Glomerular visceral epithelial cell (primary cell): Measurements from ENCODE around the gene SEMA6C.

Experiments
- DNase-seq: peaks from one replicate; pipeline ENCODE4 v3.0.0-alpha.2; 2016; ENCODE audit errors: extremely low spot score

SEMA6C gene

DNA sequence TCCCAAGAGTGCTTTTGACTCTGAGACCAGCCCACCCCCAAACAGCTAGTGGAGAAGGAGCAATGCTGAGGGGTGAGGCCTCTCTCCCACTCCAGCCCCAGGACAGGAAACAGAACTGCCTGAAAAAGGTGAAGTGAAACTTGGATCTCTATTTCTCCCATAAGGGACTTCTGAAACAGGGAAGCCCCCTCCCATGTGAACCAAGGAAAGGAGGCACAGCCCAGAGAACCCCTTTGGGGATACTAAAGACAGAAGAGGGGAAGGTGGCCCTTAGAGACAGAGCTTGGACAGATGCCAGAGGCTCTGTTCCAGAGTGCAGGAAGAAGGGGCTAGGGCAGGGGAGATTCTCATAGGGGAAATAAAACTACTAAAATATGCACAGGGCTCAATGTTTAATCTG is 12.9 kb upstream of the SEMA6C start:
- no peak for DNase-seq

DNA sequence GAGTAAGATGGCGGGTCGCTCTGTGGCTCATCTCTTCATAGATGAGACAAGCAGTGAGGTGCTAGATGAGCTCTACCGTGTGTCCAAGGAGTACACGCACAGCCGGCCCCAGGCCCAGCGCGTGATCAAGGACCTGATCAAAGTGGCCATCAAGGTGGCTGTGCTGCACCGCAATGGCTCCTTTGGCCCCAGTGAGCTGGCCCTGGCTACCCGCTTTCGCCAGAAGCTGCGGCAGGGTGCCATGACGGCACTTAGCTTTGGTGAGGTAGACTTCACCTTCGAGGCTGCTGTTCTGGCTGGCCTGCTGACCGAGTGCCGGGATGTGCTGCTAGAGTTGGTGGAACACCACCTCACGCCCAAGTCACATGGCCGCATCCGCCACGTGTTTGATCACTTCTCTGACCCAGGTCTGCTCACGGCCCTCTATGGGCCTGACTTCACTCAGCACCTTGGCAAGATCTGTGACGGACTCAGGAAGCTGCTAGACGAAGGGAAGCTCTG is 12.4 kb upstream of the SEMA6C start:
- no peak for DNase-seq

DNA sequence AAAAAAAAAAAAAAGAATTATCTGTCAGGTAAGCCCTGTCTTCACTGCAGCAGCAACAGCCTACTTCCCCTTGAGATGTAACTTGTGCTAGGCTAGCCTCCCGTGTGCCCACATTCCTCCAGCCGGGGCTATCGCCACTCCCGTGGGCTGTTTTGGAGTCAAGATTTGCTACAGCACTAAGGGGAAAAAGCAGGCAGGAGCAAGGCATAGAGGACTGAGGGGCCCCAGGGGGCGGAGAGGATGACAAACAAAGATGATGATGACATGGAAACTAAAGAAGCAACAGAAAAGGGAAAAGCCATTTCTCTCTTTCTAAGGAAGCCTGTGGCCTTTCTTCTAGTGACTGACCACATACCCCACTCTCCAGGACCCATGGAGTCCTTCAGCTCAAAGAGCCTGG is 11.9 kb upstream of the SEMA6C start:
- DNase-seq, result no peak

DNA sequence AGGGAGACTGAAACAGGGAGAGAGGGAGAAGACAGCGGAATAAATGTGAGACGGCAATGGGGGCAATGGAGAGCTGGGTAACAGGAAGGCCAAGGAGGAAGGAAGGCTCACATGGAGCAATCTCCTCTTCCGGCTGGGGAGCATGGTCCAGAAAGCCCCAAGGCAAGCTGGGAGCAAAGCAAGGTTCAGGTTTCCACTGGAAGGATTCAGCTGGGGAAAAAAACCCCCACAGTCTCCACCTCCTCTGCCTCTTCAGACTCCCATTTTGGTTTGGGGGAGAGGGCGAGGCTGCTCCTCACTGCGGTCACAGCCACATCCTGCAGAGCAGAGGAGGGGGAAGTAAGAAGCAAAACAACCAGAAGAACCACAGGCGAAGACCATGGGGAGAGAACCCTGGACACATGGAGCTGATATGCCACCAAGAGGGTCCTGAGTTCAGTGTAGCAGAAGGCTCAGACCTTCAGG is 10.7 kb upstream of the SEMA6C start:
- DNase-seq, result no peak

DNA sequence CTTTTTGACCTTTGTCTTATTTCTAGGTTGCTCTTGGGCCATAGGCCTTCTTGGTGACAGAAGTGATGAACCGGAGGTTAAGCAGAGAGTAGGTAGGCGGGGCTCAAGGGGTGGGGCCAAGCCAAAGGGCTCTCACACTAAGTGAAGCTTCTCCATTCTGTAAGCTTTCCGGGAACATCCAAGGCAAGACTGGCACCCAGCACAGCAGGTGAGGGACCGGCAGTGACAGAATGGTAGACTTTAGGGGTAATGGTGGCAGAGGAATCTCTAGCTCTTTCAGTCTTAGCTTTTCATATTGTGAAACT is 10.0 kb upstream of the SEMA6C start, which contains the start of gene TNFAIP8L2:
Gene TNFAIP8L2, plus strand, starts transcription at position 135 of the 305 bp plus-strand sequence. CDS start 2,049 bp downstream, outside the sequence.
- DNase-seq, result no peak

DNA sequence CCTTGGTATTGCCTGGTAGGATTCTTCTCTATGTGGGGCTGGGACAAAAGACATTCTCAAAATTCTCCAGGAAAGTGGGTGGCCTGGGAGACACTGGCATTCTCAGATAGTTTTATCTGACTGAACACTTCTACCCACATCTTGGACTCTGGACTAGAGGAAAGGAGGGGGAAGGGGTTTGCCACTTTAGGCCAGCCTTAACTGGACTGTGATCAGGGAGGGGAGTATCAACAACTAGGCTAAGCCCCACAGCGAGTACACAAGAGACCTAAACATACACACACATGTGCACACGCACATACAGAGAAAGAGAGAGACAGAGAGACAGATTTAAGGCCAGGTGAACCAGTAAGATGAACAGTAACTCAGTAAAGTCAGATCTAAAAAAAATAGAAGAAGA is 1.2 kb upstream of the SEMA6C start:
- no peak for DNase-seq

DNA sequence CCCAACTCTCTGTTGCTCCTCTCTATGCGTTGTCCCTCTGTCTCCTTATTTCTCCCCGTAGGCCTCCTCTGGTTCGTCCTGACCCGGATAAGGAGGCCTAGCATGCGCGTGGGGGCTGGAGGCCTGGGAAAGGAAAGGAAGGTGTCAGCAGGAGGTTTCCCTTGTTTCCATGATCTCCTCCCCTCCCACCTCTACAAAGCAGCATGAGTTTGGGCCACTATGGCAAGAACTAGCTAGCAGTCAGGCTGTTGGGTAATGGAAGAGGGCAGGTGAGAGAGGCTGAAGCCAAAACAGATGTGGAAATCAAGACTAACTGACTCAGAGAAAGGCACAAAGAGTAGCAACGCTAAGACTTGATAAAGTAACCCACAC is 687 bp upstream of the SEMA6C start:
- no peak for DNase-seq

DNA sequence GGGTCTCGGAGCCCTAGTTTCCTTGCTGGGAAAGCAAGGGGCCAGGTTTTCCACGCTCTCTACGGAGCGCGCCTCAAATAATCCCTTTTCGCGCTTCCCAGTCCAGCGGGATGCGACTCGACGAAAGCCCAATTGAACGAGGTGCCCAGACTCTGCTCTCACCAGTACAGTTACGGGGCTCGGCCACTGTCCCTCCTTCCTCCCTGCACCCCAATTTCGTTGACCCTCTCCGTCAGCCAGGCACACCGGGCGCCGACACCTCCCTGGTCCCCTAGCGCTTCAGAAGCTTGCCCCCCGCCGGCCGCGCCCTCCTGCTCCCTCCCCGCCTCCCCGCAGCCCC is 389 bp downstream of the SEMA6C start:
- DNase-seq, result no peak

DNA sequence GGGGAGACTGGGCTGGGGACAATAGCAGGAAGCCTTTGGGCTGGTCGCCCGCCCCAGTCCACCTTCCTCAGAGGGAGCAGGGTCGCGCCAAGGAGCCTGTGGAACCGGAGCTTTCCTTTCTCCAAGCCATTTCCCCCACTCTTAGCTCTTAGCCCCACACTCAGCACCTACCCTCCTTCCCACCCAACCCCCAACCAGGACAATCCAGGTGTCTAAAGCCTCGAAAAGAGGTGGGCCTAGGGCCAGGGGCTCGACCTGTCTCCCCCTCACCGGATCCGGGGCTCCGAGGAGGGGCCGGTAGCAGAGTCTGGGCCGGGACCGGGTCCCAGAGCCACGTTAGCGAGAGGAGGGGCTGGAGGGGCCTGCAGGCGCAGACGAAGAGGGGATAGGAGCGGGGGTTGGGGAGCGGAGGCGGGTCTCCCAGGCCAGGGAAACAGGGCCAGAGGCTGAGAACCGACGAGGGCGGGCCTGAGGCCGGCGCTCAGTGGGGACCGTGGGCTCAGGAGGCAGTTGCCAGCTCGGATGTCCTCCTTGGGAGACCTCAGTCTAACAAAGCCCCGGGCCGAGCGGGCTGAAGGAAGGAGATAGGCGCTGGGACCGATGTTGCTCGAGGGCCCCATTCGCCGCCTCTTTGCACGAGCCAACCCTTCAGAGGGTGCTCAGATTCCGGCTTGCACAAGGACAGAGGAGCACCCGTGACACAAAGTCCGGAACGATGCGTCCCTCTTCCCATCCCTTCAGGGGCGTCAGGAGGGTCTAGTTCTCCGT is 943 bp downstream of the SEMA6C start:
- no peak for DNase-seq

DNA sequence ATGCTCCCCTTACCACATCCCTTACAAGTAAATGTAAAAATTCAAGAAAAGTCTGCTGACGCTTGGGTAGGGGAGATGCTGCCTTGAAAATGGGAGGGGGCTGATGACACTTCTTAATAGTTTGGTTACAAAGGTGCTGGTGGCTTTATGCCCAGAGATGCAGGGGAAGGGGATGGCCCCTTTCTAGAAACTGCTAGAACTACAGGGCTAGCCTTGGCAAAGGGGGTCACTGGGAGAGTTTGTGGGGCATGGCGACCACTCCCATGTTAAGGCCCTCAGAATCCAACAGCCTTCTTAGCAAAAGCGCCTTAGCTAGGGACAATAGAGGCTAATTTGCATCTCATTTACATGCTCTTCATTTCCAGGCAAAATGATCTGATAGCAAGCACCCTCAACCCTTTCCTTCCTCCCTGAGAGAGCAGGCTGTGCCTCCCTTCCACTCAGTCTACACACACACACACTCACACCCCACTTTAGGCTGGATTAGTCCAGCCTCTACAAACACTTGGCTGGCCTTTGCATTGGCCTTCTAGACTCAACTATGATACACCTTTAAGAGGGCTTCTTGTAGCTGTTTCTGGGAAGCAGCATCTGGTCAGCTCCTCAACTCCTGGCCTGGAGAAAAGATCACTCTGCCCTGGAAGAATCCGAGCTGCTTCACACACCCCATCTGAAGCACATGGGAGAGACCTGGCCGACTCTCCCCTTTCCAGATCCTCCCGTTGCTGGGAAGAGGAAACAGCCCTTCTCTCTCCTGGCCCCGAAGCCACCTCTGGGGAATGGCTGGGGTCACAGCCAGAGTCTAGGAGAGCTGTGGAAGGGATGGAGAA is 1.7 kb downstream of the SEMA6C start:
- DNase-seq, result no peak

DNA sequence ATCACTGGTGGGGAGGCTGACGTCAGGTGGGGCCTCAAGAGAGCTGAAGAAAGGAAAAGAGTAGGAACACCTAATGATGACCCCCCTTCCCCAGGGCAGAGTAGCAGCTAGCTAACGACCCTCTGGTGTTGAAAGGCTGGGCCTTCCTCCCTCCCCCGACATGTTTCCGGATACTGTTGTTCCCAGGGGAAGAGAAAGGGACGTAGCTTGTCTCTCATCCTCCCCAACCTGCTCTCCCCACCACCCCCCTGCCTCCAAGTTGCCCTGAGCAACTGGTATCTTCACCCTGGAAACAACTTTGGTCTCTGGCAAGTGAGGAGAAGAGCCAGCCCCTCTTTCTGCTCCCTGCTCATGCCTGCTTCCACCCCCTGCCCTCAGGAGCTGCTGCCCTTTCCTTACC is 2.4 kb downstream of the SEMA6C start:
- no peak for DNase-seq

DNA sequence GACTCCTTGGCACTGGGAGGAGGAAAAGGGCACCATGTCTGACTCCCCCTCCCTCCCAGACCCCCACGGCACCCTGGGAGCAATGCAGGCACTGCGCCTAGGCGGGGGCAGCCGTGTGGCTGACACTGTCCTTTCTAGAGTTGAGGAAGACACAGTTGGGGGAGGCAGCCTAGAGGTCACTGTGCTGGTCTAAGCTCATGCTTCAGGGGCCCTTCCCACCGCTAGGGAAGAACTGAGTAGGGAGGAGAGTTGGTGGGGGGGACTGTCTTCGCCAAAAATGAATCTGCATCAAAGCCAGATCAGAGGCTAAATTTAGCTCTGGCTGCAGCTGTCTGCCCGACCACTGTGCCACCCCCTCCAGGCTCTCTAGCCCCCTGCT is 3.4 kb downstream of the SEMA6C start:
- no peak for DNase-seq

DNA sequence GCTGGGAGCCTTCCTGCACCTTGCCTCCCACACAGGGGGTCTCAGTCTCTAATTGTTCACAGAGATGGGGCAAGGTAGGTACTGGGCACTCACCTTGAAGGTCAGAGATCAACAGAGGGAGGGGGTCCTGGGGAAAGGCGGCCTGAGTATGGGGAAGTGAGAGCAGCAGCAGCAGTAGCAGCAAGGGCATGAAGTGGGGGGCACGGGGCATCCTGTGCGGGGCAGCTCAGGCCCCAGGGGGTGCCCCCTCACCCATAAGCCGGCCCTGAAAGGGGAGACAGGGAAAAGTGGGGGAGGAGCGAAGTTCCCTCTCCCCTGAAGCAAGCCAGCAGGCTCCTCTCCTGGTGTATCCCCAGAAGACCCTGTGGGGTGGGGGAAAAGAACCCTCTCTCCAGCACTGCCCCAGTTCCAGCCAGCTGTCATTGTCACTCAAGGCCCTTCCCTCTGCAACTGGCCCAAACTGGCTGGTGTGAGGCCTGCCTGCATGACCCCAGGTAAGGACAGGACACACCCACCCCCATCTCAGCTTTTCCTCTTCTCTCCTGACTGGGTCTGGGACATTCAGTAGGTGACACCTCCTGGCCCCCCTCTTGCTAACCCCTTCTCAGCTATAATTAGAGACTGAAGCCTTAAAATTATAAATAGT is 3.9 kb downstream of the SEMA6C start:
- DNase-seq, result no peak

DNA sequence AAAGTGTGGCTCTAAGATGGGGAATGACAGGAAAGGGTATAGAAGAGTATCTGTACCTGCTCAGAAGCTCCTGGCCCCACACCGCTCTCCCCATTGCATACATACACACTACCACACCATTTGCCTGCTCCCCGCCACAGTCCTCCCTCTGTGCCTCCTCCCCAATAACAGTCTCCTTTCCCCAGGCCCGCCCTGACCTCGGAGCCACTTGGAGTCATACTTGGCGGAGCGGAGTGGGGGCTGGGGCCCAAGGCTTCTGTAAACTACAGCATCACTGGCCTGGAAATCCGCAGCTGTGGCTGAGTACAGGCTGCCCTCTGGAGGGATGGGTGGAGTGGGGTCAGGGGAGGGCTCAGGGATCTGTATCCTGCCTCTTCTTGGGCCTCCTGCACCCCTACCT is 8.6 kb downstream of the SEMA6C start:
- no peak for DNase-seq

DNA sequence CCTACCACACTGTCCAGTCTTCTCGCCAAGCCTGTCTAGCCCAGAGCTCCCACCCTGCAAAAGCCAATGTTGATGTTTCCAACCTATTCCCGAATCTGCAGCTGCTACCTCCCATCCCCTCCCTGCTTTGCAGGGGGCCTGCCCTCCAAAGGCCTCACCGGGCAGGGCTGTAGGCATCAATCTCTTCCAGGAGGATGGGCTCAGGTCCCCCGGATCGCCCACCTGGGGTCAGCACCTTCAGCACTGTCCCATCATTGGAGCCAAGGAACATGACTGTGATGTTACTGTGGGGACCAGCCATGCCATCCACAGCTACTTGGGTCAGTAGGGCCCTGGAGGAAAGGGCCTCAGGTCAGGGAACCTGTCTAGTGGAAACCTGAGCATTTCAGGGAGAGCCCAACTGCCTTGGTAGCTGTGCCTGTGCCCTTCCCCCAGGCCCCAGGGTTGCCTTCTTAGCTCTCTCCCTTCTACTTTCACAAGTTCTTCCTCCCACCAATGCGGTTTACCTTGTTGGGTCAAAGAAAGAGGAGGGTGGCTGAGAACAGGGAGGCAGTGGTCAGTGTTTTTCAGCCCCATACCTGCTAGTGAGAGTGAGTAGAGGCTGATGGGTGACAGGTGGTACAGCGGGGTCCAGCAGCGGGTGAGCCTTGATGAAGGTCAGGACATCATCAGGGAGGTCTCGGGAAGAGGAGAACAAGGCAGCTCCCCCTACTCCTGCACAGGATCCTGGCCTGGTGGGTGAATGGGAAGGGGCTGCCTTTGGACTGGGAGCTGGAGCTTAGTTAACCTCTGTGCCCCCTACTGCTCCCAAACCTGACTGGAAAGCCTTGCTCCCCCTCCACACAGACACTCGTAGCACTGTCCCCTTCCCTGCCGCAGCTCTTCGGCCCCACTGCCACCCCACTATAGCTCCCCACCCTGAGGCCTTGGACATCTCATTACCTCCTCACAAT is 10.7 kb downstream of the SEMA6C start:
- DNase-seq, result no peak

DNA sequence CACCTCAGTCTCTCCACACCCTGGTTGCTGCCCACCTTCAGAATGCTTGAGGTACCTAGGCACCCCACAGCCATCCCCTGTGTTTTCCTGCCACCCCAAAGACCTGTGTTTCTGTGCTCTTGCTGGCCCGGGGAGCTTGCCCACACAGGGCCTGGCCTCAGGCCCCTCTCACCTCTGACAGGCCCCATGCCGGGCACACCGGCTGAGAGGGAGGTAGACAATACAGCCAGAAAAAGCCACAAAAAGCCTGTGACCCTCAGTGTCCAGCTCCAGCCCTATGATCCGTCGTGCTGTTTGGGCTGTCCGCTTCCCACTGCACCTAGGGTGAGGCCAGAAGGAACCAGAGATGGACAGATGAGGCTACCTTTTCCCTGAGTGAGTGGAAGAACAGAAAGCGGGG is 11.4 kb downstream of the SEMA6C start:
- DNase-seq, result no peak

DNA sequence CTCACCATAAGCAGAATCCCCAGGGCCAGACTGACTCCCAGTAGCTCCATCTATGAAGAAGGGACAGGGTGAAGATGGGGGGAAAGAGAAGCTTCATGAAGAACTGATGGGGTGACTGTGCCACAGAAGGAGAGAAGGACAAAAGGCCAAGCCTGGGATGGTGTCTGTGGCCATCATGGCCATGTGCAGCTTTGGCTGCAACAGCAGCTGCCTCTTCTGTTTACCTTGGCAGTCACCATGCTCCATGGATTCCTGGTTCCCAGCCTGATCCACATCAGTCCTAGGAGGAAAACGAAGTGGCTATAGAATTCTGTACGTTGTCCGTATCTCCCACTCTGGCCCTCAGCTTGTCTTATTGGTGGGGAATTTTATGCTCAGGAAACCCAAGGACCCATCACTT is 12.0 kb downstream of the SEMA6C start:
- no peak for DNase-seq

DNA sequence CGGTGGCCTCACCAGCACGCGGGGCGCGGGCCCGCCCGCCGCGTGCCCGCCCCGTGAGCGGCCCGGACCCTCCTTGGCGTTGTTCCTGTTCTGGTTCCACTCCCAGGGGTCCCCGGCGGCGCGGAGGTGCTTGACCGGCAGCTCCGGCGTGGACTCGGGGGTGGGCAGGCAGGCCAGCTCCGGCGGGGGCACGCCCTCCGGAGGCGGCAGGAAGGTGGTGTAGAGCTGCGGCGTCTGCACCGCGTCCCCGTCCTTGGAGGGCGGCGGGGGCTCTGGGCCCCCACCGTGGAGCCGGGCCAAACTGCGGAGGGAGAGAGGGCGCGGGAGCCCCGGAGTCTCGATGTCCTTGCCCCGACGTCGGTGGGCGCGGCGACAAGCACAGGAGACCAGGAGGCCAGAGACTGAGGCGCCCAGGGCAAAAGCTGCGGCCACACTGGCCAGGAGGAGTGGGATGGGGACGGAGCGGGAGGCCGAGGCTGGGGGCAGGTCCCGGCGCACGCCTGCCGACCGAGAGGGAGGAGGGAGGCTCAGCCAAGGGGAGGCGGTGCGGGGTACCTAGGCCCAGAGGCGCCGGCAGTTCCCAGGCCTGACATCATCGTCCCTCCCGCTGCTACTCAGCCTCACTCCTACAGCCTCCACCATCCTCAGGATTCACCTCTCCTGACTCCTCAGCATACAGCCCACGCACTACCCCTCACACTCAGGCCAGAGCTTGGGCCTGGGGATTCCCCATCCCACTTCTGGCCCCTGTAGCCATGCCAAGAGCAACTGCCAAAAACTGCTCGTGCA is 13.2 kb downstream of the SEMA6C start:
- no peak for DNase-seq

DNA sequence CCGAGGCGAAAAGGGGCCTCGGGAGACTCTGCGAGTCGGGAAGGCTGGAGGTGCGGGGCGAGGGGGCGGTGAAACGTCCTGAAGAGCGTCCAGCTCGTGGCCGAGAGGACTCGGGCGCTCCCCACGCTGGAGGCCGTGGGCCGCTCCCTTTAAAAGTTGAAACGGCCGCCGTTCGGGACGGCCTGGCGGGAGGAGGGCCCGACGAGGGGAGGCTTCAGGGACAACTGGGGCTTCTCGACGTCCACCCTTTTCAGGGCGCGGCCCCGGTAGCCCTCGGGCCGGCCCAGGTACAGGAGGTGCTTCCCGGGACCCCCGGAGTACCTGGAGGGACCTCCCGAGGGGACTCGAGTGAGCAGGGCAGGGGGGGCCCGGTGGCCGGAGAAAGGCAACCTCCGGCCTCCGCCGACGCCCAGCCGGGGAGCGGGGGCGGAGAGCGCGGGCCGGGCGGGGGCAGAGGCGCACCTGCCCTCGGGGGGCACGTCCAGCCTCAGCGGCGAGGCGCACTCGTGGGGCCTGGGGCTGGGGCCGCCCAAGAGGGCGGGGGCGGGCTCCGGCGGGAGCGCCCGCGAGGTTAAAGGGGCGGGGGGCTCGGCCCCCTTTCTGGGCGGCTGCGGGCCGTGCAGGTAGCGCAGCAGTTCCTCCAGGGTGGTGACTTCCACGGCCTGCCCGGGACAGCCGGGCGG is 14.0 kb downstream of the SEMA6C start:
- no peak for DNase-seq

DNA sequence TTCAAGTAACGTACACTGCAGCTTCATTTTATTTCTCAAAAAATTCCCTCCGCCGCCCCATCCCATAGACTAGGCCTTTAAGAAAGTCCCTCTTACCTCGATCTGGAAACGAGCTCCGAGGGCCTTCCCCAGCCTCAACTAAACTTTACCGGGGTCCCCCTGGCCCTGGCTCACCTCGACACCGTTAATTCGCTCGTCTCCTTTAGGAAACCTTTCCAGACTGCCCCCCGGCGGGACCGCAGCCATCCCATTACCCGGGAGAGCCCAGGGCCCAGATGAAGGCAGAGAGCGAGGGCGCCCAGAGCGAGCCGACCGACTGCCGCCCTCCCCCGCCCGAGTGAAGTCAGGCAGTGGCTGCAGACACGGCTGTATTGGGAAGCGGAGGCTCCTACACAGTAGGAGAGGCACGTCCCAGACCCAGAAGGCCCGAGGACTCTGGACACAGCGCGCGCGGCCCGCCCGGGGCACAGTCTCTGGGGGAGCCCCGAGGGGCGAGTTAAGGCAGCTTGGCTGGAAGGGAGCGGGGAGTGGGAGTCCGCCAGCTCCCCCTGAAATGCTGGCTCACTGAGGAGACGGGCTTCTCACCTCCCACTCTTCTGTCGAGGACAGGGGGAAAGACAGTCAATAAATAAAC is 14.6 kb downstream of the SEMA6C start:
- no peak for DNase-seq
